ENCODE results near the gene CABP2.

CABP2 gene

DNA sequence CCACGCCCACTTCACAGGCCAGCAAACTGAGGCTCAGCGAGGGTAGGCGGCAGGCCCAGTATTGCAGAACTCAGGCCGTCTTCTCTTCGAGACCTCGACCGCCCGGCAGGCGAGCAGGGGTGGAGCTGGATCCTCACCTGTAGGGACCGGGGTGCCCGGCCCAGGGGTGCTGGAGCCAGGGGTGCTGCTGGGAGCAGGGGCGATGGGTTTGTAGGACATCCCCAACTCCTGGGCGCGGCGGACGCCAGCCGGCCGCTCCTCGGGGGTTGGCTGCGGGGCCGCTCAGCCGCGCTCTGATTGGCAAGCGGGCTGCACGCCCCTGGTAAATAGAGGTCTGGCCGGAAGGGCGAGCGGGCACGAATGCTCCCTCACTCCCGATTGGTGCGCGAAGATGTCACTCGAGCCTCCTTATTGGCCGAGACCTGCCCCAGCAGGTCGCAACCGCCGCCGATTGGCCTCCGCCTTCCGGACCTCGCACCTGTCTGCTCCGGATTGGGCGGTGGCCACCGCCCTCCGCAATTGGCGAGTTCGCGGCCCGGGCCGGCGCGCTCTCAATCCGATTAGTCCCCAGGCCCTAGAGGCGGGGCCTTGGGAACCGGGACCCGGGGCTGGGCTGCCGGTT, 15.3 kb downstream of the CABP2 start, which contains the start of gene CDK2AP2:
CDK2AP2 (minus strand) TSS at position 299 of the 622 bp plus-strand sequence; CDS start at position 219, 80 bp downstream.
- DNase-seq (ENCODE audit: low spot score) = peak; percentile 99

- no peak for DNase-seq (ENCODE audit: low spot score)
Observed at GRCh38 chr11:67507242-67507863, 15.9 kb downstream of the CABP2 start.

DNA sequence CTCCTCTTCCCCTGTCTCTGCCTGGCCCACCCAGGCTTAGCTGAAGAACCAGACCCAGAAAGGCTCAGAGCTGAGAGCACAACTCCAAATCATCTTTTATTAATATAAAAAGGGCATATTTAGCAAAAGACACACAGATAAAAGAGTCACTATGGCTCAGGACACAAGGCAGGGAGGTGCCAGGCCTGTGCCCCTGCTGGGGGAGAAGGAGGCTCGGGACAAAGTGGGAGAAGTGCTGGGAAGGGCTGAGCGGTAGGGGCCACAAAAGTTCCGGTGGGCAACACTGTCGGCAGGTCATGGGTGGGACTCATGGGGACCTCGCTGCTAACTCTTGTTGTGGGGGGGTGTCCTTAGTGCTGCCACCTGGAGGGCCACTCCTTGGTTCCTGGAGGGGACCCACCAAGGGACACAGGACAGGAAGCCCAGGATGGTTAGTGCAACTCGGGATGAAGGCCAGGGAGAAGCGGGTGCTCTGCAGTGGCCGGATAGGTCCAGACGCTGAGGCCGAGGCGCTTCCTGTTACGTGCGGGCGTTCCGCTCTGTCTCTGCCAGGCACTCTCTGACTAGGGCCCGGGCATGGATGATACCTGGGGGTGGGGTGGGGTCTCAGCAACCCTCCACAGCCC, 16.7 kb downstream of the CABP2 start:
- no peak for DNase-seq (ENCODE audit: low spot score)

DNA sequence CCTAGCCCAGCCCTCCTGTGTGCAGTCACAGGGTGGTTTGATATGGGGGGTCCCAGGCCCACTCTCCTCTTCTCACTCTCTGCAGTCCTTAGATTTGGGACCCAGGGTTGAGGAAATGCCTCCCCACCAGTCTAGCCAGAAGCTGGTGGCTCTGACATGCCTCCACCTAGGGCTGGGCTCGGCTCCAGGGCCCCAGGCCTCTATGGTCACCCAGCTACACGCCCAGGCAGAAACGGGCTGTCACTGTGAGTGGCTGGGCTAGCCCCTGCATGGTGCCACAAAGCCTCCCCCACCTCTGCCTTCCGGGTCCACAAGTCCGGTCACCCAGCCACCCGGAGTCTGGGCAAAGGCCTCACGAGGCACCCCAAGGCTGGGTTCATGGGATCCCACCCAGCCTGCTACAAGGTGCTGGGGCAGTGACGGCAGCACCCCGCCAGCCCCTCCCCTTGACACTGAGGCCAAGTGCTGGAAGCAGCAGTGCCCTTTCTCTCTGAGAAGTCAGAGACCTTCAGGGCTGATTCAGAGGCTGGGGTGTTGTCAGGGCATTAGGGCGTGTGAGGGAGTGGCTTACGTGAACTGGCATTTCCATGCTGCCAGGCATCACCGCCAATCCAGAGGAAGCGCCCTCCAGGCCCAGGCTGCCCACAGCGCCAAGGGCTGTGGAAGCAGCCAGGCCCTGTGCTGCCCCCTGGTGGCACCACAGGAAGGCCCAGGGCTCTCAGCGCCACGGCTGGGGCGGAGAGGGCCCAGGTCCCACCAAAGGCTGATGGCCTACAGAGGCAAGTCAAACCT, 17.4 kb downstream of the CABP2 start:
- DNase-seq (ENCODE audit: low spot score) = peak; percentile 92

GRCh38 chr11:67504950-67505581, 18.2 kb downstream of the CABP2 start, which contains the start of gene PITPNM1:
Gene PITPNM1, minus strand, starts transcription at chr11:67505363. Its CDS starts 1,183 bp downstream, at chr11:67504180.
- peak; percentile 66 for DNase-seq (ENCODE audit: low spot score)

DNA sequence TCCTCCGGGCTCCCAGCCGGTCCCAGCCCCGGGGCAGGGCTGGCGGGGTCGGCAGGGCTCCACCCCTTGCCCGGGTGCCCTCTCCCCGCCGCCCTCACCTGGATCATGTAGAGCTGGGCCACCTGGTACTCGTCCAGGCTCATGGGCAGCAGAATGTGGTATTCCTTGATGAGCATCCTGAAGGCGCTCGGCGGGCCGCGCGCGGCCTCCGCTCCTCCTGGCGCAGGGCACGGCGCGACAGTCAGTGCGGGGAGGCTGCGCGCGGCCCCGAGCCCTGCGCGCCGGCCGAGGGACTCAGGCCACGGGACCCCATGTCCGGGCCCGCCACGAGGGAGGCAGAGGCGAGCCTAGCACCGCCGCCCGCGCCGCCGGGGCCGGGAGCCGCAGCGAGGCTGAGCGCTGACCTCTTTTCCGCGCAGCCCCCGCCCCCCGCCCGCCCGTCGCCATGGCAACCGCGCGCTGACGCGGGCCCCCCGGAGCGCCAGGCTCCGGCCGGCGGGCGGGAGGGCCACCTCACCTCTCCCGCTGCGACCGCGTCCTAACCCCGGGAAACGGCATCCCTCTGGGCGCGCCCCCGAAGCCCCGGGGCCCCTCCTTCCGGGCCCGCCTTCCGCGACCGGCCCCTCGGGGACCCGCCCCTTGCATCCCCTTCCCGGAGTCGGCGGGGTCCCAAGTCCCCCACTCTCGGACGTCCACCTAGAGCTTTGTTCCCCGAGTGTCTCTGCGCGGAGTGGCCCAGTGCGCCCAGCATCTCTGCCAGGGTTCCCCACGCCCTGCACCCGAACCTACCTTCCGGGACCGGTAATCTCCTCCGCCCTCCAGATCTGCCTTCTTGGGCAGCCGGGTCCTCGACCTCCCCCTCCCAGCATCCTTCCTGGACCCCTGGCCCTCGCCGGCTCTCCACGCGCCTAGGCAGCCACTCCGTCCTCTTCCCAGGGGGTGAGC, 19.0 kb downstream of the CABP2 start:
- no peak for DNase-seq (ENCODE audit: low spot score)

DNA sequence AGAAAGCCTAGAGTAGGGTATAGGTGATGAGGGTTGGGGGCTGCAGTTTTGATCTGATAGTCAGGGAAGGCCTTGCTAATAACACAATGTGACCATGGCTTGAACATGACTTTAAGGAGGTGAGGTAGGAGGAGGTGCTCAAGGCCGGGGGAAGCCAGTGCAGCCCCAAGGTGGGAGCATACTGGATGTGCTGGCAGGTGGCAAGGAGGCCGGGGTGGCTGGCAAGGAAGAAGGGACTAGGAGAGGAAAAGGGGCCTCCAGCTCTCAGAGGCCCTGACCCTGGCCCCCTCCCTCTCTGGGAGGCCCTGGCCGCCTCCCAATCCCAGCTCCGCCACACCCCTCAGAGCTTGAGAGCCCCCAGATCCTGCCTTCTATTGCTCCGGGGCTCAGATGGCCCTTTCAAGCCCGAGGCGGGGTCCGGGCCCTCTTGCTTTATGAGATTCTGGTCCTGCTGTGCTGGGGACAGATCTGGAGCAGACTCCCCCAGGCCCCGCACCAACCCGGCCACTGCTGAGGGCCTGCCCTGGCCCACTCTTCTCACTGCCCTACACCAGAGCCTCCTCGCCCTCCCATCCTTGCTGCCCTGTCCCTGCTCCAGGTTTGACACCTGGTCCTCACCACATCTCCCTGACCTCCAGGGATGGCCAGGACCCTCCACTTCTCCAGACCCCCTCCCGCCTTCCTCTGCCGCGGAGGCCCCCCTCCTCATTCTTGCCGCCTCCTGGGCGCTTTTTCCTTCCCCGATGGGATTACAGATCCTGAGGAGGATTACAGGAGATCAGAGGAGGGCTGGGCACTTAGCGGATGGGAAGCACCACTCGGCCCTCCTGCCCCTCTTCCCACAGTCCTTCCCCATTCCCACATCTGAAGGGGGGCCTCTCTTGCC, 19.9 kb downstream of the CABP2 start:
- DNase-seq (ENCODE audit: low spot score) = no peak

DNA sequence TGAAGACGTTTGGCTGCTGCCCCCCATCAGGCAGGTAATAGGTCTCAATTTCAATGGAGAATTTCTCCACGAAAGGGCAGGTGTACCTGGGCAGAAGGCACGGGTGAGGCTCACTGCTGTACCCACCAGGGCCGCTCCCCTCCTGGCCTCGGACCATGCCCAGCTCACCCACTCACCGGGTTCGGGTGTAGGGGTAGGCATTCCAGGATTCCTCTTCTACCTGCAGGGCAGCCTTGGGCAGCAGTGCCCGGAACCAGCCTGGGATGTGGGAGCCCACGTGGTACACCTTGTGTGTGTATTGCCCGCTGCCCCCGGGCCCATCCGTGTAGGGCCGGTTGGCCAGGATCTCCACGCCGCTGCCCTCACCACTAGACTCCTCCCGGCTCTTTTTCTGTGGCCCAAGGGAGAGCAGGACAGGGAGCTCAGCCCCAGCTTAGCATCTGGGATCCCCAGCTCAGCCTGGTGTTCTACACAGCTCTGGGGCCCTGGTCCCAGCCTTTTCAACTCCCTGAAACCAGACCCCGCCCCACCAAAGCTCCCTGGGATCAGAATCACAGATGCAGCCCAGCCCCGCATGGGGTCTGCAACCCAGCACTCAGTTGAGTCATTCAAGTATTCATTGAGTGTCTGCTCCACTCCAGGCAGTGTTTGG, 20.8 kb downstream of the CABP2 start:
- DNase-seq (ENCODE audit: low spot score) = no peak

DNA sequence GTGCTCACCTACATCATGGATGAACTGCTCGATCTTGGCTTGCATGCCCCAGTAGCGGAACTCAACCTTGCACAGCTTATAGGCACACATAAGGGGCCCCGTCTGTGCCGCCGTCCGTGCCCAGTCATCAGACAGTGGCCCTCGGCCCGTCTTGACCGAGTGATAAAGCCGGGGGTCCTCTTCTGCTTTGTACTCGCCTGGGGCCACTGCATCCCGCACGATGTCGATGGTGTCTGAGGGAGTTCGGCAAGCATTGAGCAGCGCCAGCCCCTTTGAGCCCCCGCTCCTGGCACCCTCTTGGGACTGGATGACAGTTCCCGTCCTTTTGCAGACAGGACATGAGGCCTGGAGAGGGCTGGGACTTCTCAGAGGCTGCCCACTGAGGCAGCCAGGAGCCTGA, 21.4 kb downstream of the CABP2 start:
- DNase-seq (ENCODE audit: low spot score) = no peak

DNA sequence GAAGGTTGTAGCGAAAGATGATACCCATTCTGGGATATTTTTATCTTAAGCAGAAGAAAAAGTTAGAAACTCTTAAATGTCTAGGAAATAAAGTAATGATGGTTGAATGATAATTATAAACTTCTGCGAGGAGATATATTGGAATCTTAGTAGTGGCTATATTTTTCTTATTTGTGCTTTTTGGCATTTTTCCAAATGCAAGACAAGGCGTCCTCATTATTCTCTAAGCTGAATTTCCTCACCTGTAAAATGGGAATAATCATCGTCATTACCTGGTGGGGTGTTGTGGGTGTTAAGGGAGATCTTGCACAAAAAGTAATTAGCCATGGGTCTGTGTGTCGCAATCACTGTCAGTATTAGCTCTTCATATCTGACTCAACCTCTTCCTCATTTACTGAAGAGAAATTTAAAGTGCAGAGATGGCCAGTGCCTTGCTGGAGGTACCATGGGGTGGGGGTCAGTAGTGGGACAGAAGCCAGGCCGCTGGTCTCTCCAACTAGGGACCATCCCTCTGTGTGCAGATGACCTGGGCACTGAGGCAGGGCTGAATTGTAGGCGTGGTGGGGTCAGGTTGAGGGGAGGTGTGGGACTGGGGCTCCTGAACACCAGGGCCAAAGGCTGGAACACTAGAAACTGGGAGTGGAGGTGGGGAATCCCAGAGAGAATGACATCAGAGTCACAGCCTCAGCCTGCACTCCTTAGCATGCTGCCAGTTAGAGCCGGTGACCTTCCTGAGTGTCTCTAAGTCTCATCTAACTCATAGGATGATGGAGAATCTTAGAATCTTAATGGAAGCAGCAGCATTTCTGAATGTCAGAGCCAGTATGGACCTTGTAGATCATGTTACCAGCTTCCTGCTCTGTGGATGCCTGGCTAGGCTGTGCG, 22.2 kb downstream of the CABP2 start:
- DNase-seq (ENCODE audit: low spot score) = no peak

DNA sequence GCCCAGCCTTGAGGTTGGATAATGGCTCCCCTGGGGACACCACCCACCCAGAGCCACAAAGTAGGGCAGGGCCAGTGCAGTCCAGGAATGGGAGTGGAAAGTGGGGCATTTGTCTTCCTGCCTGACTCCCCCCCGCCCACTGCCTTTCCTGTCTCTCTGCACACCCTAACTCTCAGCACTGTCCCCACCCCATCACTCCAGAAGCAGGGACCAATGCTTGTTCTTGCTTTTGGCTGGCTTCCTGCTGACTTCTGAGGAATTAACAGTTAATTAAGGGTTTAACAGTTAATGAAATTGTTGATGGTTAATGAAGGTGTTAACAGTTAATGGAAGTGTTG, 22.8 kb downstream of the CABP2 start:
- no peak for DNase-seq (ENCODE audit: low spot score)

- no peak for DNase-seq (ENCODE audit: low spot score)
Observed at GRCh38 chr11:67499808-67500483, 23.3 kb downstream of the CABP2 start.

DNA sequence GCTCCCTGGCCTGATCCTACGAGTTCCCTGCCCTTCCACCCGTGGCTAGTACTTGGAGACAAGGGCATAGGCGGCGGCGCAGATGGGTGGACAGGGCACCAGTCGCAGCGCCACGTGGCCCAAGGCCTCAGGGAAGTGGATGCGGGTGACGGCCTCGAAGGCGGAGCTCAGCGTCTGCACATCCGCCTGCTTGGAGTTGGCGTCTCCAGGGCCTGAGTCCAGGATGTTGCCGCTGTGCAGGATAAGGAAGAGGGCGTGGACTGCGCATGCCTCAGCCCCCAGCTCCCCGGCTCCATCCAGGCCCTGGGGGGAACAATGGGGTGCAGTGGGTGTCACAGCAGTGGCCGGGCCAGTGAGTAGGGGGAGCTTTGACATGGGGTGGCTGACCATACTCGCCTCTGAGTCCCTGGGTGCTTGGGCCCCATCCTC, 24.7 kb downstream of the CABP2 start:
- no peak for DNase-seq (ENCODE audit: low spot score)

DNA sequence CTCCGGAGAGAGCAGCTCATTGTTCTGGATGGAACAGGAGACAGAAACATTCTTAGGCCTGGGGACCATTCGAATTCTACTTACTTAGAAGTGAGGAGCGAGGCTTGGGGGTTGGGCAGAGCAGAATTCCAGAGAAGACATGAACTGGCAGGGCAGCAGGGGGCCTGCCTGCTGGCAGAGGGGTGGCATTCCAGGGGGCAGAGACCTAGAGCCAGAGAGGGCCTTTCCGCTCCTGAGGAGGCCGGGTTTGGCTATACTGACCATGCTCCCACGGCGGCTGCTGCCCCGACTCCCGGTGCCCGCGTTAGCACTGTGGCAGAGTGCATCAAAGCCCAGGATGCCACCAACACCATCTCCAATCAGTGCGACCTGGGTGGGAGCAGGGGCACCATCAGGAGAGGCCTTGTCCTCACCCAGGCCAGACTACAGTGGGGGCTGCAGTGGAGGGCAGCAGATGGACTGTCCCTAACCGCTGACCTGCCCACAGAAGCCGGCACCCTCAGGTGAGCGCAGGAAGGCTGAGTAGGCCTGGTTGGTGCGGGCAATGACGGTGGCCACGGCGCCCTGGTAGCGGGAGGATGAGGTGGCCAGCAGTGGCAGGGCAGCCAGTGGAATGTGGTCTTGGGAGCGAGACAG, 25.5 kb downstream of the CABP2 start:
- no peak for DNase-seq (ENCODE audit: low spot score)

DNA sequence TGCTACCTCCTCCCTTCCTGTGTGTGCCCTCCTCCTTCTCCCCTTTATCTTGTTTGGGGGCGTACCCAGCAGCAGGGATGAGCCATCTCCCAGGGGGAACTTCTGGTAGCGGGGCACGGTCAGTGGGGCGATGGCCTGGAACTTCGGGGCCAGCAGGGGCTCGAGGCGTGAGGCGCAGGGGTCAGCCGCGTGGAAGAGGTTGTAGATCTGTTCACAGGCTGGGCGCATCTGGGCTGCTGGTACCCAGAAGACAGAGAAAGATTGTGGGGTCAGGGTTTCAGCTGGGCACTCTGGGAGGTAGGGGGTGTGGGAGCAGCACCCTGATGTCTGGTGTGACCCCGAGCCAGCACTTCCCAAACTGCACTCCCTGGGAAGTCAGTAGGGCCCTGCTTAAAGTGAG, 27.1 kb downstream of the CABP2 start:
- no peak for DNase-seq (ENCODE audit: low spot score)

- DNase-seq (ENCODE audit: low spot score) = no peak
Observed at GRCh38 chr11:67495234-67496005, 27.8 kb downstream of the CABP2 start.

Data from CD4-positive, alpha-beta T cell treated with Interleukin-15 for 4 hours (primary cell).